HG03442 (cell line): ENCODE results near the gene NBEAL2.
A peak's percentile ranks its signal among the peaks of the same experiment; 100 is the strongest.

ENCODE experiments used
- ATAC-seq: cut with Tn5 transposase; IDR thresholded peaks from one replicate; pipeline ENCODE4 v1.9.1; 2021; ENCODE audit warnings: mild to moderate bottlenecking, moderate library complexity; ENCODE audit not compliant: unreplicated experiment

Gene NBEAL2

GRCh38 chr3:46999516-47000197 lies 20.2 kb downstream of the NBEAL2 start:
- no peak for ATAC-seq

GRCh38 chr3:47000198-47000815 lies 20.8 kb downstream of the NBEAL2 start:
- ATAC-seq: no peak

- no peak for ATAC-seq
These were observed 21.7 kb downstream of the NBEAL2 start for GRCh38 chr3:47000922-47001730.

- ATAC-seq: no peak
These were observed 22.3 kb downstream of the NBEAL2 start for GRCh38 chr3:47001731-47002170.

- no peak for ATAC-seq
These were observed 22.9 kb downstream of the NBEAL2 start for GRCh38 chr3:47002171-47003055.

GRCh38 chr3:47003056-47003410 lies 23.6 kb downstream of the NBEAL2 start:
- no peak for ATAC-seq

- ATAC-seq: no peak
These were observed 24.2 kb downstream of the NBEAL2 start for GRCh38 chr3:47003461-47004368.

- no peak for ATAC-seq
These were observed 25.1 kb downstream of the NBEAL2 start for GRCh38 chr3:47004369-47005211.

- ATAC-seq: no peak
These were observed 26.0 kb downstream of the NBEAL2 start for GRCh38 chr3:47005212-47006144.

GRCh38 chr3:47006145-47006651 lies 26.7 kb downstream of the NBEAL2 start:
- no peak for ATAC-seq

GRCh38 chr3:47007001-47007400 lies 27.5 kb downstream of the NBEAL2 start:
- no peak for ATAC-seq

GRCh38 chr3:47007482-47008233 lies 28.2 kb downstream of the NBEAL2 start:
- ATAC-seq: no peak

- no peak for ATAC-seq
These were observed 28.8 kb downstream of the NBEAL2 start for GRCh38 chr3:47008234-47008796.

GRCh38 chr3:47008851-47009224 lies 29.4 kb downstream of the NBEAL2 start:
- ATAC-seq: no peak

GRCh38 chr3:47009225-47010110 lies 30.0 kb downstream of the NBEAL2 start:
- peak; percentile 50 for ATAC-seq
